HG03342 (cell line): ENCODE data around the gene CCDC138.

ENCODE experiments used
- ATAC-seq: cut with Tn5 transposase; IDR thresholded peaks from one replicate; pipeline ENCODE4 v1.9.1; 2021; ENCODE audit warnings: mild to moderate bottlenecking, moderate library complexity; ENCODE audit not compliant: unreplicated experiment

The CCDC138 gene

DNA sequence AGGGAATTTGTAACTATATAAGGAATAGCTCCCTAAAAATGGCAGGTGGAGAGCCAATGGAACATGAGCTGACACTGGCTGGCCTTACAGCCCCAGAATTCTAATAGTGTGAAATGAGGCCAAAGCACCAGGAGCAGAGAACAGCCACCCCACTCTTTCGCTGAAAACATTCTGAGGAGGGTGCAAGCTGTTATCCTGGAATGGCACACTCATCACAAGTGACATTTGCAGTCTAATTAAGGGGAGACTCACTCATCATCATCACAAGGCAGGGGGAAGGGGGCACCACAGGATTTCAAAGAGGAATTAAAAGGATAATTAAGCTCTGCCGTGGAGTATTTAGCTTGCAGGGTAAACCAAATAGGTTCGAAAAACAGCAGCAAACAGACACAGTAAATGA lies 108.2 kb downstream of the CCDC138 start:
- no peak for ATAC-seq

DNA sequence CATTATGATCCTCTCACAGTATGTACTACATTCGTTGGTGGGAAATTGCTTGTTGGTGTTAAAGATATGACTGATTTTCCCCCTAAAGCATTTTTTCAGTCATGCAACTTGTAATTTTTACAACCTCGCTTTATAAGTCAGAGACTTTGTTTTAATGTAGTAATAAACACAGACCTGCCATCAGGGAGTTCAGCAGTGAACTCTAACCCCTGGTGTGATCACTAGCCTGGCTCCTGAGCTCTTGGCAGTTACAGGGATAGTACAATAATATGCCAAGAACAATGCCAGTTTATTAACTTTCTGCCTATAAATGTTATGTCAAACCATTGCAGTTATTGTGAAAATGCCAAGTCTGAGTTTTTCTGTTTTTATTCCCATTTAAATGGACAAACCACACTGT lies 108.6 kb downstream of the CCDC138 start:
- ATAC-seq, result no peak

DNA sequence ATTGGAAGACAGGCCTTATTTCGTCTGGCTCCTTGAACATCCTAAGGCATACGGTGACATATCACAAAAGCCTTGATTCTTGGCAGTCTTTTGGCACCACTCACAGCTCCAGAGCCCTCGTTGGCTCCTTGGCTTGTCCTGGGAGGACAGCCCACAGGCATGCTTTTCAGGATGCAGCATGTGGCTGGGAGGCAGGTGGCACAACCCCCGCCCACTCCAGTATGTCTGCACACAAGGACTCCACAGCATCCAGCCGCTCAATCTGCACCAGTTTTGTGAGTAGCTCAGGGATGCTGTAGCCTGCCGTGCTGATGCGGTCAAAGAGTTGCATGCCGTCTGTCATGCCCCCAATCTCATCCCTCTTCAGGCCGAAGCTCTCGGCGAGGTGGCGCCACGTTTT lies 110.2 kb downstream of the CCDC138 start:
- no peak for ATAC-seq

DNA sequence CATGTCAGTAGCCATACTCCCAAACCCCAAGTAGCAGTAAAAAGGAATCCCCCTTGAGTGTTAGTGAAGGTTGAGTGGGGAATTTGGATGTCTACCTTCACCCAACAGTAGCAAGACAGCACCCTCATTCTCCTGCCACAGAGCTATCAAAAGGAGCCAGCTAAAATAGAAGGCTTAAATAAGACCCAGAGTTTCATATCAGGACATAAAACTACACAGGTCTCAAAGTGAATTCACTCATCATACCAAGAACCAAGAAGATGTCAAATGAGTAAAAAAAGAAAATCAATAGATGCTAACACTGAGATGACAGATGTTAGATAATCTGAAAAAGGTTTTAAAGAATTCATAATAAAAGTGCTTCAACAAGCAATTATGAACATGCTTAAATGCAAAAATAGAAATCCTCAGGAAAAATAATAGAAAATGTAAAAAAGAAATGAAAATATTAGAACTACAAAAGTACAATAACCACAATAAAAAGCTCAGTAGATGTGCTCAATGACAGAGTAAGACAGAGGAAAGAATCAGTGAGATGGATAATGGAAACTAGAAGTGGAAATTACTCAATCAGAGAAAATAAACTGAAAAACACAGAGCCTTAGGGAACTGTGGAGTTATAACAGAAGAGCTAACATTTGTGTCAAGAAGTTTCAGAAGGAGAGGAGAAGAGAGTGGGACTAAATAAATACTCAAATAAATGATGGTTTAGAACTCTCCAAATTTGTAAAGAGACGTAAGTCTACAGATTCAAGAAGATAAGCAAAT lies 111.9 kb downstream of the CCDC138 start:
- ATAC-seq, result no peak

DNA sequence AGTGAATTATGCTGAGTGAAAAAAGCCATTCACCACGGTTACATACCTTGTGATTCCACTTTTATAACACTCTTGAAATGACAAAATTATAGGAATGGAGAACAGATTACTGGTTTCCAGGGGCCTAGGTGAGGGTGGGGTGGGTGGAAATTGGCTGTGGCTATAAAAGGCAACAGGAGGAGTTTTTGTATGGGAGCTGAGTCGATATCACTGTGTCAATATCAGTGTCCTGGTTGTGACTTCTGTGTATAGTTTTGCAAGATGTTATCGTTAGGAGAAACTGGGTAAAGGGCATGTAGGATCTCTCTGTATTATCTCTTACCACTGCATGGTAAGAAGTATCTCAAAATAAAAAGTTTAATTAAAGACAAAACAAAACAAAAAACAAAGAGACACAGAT lies 118.1 kb downstream of the CCDC138 start:
- ATAC-seq, result no peak

DNA sequence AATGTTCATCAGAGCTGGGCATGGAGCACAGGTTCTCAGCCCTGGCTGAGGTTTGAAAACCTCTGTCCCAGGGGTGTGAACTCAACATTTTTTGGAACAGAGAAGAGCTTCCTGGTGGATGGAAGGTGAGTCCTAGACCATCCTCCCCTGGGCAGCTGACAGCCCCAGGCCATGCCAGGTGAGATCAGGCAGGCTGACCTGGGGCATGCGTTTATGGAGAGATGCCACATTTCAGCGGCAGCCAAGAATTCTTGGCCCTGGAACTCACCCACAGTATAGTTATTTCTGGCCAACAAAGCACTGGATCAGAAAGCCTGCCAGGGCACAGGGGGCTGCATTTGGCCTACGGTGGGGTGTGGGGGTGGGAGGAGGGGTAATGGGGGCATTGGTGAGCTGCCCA lies 118.6 kb downstream of the CCDC138 start:
- ATAC-seq, result no peak

GRCh38 chr2:108905906-108906305 lies 119.3 kb downstream of the CCDC138 start:
- no peak for ATAC-seq

GRCh38 chr2:108906403-108907077 lies 120.0 kb downstream of the CCDC138 start:
- ATAC-seq, result no peak

- ATAC-seq, result no peak
Measured at GRCh38 chr2:108907822-108908712, 121.5 kb downstream of the CCDC138 start.

DNA sequence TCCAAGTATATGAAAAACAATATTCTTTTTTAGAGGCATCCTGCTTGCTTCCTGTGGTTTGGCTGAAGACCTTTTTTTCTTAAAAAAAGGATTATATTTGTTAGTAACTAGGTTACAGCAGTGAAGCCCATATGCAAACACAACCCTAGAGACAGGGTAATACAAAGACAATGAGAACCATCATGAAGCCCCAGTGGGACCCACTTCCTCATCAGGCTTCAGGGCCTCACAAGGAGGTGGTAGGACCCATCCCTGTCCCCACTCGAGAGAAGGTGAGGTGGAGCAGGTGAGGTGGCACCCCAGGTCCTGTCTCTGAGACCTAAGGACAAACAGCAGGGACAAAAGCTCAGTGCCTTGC lies 122.1 kb downstream of the CCDC138 start:
- no peak for ATAC-seq

DNA sequence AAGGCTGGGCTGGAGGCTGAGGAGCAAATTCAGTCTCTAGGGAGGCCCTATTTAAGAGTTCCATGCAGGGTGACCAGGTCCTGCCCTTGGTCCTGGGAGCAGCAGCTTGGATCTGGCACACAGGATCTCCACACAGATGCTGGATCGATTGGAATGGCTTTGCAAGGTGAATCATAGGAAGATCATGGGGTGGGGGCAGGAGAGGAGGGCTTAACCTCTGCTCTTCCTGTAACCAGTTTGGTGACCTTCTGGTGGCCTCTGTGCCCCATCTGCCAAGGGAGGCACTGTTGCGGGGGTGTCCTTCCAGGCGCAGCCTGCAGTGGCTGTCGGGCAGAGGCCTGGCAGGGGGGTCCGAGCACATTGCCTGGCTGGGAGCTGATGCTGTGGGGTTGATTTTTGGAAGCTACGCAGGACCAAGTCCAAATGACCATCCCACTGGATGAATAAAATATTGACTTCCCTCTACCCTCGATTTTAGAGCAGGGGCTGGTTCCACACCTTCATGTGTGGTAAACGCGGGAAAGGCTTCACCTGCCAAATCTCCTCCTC lies 122.8 kb downstream of the CCDC138 start:
- ATAC-seq, result no peak

GRCh38 chr2:108910011-108910431 lies 123.5 kb downstream of the CCDC138 start:
- no peak for ATAC-seq

DNA sequence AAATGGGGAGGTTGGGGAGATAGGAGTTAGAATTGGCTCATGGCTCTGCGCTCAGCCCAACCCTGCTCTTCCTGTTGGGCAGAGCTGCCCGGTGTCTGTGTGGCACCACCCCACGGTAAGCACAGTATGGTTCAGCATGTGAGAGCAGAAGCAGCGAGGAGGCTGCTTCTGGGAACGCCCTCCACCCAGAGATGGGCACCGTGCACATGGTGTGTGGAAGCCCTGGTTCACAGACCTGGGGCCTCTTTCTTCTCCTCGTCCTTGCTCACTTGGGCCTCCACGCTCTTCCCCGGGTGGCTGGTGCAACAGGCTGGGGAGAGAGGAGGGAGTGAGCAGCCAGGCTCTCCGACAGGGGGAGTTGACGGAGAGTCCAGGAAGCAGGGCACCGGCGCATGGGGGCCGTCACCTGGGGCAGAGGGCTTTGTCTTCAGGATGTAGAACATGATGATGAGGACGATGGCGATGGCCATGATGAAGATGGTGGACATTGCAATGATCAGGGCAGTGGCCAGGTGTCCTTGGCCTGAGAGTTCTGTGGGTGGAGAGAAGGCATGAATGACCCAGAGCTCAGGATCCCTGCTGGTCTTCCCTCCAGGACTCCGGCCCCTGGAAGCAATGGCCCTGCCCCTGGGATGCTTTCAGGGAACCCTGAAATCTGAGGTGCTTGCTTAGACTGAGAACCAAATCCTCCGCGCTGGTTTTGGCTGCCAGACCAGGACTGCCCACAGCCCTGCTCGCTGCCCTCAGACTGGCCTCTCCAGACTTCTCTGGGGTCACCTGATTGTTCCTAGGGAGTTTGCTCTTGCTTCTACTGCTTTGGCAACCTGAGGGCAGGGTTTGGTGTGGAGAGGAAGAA lies 124.2 kb downstream of the CCDC138 start:
- ATAC-seq, result no peak

- no peak for ATAC-seq
Measured at GRCh38 chr2:108911401-108911800, 124.8 kb downstream of the CCDC138 start.

DNA sequence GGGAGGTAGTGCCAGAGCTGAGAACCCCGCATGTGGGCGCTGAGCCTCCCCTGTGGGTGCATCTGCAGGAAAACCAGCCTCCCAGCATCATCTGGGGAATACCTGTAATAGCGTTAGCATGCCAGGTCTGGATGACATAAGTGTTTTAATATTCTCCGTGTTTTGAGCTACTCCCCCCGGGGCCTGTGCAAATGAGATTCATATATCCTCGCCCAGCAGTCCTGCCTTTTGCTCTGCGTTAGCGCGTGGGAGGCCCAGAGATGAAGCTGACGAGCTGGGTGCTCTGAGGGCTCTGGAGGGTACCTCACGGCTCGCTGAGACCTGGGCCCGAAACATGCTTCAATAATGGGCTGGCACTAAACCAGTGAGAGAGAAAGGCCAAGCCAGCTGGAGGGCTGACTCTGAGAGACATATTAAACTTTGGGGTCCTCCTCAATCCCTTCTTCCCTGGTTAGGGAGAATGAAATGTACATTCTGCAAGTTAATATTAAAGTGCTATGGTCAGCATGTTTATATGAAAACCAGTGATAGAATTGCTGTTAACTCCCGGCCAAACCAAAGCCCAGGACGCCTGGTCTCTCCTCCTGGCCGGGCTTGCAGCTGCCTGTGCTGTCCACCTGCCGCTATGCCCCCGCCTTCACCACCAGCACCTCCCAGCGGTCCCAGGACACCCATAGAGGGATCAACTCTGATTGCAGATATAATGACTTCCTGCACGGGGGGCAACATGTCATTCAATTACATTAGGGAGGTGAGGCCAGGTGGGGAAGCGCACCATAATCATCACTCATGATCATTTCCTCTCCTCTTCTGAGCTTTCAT lies 125.4 kb downstream of the CCDC138 start:
- ATAC-seq, result no peak

DNA sequence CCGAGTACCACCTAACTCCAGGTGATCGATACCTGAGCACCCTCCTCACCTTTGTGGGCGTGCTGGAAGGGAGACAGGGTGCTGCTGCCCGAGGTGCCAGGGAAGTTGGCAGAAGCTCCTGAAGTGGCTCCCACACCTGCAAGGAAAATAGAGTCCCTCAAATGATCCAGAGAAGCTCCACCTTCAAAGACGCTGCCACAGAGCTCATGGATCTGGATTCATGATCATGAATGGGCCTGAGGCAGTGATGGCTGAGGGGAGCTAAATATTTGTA lies 126.0 kb downstream of the CCDC138 start:
- ATAC-seq, result no peak

DNA sequence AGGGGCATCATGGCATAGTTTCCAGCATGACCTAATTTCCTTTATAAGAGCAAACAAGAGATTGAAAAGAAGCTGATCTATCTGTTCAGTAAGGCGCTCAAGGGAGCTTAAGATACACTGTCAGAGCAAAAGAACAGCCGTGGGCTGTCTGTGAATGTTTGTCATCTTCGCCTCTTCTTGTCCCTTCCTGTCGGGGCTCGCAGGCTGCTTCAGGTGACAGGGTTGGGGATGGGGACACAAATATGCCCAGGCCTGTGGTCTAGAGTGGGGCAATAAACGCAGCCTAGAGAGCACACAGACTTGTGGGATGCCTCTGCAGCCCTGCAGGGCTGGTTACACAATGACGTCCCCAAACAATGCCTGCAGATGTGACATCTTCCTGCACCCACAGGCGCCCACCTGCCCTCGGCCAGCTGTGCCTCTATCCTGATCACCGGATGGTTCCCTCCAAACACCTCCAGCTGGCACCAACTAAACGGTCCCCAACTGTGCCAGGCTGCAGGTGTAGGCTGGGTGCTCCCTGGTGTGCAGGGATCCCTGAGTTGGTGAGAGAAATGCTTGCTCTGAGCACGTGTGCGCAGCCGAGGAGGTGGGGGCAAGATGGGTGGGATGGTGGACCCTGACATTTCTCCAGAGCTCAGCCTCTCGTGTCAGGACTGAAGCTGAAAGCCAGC lies 129.7 kb downstream of the CCDC138 start:
- ATAC-seq, result no peak

DNA sequence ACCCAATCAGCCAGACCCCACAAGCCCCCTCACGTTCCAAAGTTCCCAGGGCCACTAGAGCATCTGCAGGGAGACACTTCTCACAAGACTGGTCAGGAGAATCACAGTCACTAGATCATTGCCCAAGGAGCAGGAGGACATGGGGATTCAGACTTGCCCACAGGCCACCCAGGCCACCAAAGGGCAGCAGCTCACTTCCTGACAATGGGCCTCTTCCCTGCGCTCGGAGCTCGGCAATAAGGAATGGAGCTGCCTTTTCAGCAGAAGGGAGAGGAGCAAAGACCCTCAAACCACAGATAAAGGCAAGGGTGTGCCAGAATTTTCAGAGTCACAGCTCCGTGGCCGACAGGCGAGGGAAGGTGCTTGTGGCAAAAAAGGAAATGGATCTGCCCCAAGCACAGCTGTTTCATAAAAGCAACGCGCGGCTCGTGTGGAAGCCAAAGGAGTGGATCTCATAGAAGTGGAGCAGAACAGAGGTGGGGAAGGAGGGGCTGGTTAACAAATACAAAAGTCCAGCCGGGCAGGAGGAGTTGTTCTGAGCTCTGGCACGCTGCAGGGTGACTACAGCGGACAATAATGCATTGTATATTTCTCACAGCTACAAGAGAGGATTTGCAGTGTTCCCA lies 130.3 kb downstream of the CCDC138 start:
- no peak for ATAC-seq

DNA sequence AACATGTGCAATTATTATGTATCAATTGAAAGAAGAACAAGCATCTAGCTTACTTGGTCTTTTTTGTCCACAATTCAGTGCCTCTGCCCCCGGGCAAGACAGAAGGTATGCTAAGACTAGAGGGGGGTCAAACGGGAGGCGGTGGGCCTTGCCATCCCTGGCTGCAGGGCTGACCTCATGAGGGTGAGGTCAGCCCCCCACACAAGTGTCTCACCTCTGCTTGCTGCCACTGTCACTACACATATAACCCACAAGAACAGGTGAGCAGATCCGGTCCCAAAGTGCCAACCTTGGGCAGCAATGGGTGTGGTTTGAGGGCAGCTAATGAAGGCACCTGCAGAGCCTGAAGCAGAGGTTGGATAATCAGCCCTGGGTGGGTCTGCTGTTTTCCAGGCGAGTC lies 131.0 kb downstream of the CCDC138 start:
- ATAC-seq, result no peak
